ENCODE measurements around the gene LGALSL.

The LGALSL gene

DNA sequence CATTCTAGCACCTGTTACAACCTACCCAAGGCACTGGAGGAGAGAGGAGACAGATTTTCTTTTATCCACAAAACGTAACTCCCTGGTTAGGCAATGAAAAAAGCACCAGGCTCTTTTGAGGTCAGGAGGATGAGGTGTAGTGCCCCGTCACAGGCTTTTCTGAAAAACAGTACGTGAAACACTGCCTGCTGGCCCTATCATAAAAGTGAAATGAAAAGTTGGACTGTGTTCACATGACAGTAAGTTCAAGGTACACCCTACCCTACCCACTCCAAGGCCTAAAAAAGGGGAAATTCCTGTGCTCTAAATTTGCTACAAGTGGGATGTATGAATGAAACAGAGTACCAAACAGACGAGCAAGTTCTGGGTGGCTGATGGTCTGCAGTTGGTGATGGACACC, 17.6 kb downstream of the LGALSL start:
- no peak for DNase-seq (ENCODE audit: low read depth)

GRCh38 chr2:64472881-64473280, 18.9 kb downstream of the LGALSL start:
- DNase-seq (ENCODE audit: low read depth): no peak

- no peak for DNase-seq (ENCODE audit: low read depth)
Observed at GRCh38 chr2:64474121-64474571, 20.2 kb downstream of the LGALSL start.

DNA sequence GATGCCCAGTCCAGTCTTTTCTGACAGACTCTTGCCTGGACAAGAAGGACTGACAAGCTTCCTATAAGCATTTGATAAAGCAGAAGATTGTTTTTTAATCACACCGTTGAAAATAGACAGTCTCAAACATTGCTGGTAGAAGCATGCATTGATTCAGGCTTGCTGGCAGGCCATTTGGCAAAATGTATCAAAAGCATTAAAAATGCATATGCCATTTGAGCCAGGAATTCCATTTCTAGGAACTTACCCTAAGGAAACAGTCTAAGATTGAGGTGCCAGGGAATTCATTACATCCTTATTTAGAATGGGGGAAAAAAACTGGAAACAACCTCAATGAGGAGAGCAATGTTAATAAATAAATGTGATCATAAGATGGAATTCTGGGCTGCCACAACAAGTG, 20.7 kb downstream of the LGALSL start:
- no peak for DNase-seq (ENCODE audit: low read depth)

- DNase-seq (ENCODE audit: low read depth): no peak
Observed at GRCh38 chr2:64477037-64477436, 23.1 kb downstream of the LGALSL start.

DNA sequence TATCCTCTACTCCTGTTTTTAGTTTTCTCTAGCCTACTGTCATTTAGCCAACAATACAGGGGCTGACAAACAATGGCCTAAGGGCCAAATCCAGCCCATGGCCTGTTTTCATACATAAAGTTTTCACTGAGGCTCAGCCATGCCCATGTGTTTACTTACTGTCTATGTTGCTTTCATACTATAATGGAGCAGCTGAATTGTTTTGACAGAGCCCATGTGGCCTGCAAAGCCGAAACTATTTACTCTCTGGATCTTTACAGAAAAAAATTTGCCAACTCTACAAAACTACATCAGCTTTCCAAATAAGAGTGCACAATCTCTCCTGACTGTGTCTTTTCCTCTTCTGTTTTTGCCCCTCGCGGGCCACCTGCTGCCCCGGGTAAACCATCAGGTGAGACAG, 24.0 kb downstream of the LGALSL start:
- no peak for DNase-seq (ENCODE audit: low read depth)

DNA sequence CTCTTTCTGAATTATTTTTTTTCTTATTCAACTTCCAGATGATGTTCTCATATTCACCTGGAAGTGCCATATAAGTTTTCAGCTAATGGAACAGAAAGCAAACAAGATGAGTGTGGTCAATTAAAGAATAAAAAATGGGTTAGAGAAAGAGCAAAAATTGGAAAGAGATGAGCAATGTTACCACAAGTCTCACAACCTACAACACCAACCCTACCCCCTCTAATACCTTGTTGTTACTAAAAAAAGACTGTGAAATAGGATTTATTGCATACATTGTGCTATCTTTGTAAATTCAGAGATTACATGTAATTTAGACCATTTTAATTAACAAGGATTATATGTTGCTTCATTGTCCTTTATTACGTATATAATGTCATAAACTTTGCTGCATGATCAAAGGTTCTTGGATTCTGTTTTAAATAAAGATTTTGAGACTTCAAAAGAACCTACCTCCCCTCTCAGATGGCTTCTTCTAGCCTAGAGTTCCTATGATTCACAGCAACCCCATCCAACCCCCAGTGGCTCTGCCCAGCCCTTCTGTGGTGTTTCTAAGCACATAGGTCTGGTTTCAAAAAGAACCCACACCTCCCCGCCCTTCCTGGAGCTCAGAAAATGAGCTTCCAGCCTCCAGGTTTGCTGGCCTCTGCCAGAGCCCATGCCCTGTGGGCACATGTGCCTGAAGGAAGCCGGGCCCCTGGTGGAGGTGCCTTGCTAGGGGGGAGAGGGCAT, 24.7 kb downstream of the LGALSL start:
- no peak for DNase-seq (ENCODE audit: low read depth)

GRCh38 chr2:64479259-64480117, 25.5 kb downstream of the LGALSL start:
- no peak for DNase-seq (ENCODE audit: low read depth)

GRCh38 chr2:64481665-64482064, 27.7 kb downstream of the LGALSL start:
- no peak for DNase-seq (ENCODE audit: low read depth)

- DNase-seq (ENCODE audit: low read depth): no peak
Observed at GRCh38 chr2:64482243-64482642, 28.3 kb downstream of the LGALSL start.

GRCh38 chr2:64482765-64483504, 29.0 kb downstream of the LGALSL start:
- DNase-seq (ENCODE audit: low read depth): no peak

DNA sequence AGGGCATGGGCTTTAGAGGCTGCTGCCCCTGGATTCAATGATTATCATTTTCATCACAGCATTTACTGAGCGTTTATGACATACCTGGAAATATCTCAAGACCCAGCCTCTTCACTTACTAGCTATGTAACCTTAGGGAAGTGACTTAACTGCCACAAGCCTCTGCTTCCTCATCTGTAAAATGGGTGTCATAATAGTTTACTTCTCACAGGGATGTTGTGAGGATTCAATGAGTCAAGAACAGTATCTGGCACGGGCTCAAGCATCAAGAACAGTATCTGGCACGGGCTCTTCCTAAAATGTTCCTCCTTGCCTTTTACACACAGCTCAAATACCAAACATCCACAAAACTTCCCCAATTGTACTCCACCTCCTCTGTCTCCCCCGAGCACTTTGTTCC, 31.4 kb downstream of the LGALSL start:
- no peak for DNase-seq (ENCODE audit: low read depth)

DNA sequence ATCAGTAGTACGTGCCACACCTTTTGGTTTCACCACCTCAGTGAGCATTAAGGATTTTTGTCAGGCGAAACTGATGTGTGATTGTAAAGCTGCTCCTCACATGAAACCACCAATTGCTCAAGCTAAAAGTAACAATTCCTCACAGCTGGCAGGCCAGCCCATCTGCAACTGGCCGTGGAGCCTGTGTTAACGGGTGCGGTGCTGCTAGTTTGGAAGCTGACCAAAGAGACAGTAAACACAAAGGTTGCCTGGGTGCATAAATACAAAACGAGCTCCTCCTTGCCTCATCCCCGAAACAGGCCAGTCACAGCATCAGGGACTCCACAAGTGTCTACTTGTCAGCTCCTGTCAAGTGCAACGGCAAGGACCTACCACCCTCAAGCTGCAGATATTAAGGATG, 32.0 kb downstream of the LGALSL start:
- no peak for DNase-seq (ENCODE audit: low read depth)

DNA sequence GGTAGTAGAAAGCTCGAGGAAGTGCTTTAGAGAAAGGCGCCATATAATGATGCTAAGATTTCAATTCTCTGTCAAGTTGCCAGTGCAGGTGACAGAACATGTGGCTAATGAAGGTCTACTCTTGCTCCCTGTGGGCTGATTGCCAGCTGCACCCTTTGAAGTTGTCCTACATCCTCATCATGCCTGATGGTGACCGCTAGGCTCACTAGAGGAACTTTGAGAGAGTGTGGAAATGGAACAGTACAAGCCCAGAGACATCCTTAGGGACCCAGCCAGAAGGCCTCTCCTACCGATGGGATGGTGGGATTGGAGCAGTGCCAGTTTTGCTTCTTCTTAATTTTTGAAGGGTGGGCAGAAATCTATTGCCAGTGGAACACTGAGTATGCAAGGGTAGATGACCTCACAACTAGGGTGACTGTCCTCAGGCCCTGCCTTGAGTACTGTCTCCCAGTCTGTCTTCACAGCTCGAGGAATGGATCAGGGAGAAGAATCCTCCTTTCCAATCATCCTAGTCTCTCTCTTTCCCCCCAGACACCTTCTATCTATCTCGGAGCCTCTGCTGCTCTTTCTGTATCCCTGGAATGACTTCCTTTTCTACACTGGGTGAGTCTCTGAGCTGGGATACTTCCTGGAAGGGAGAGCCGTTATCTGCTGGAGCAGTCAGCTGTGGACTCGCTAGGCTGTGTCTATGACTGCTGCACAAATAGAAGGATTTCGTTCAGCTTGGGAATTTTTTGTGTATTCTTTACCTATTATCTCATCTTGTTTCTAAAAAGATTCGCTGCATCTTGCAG, 33.5 kb downstream of the LGALSL start:
- no peak for DNase-seq (ENCODE audit: low read depth)

DNA sequence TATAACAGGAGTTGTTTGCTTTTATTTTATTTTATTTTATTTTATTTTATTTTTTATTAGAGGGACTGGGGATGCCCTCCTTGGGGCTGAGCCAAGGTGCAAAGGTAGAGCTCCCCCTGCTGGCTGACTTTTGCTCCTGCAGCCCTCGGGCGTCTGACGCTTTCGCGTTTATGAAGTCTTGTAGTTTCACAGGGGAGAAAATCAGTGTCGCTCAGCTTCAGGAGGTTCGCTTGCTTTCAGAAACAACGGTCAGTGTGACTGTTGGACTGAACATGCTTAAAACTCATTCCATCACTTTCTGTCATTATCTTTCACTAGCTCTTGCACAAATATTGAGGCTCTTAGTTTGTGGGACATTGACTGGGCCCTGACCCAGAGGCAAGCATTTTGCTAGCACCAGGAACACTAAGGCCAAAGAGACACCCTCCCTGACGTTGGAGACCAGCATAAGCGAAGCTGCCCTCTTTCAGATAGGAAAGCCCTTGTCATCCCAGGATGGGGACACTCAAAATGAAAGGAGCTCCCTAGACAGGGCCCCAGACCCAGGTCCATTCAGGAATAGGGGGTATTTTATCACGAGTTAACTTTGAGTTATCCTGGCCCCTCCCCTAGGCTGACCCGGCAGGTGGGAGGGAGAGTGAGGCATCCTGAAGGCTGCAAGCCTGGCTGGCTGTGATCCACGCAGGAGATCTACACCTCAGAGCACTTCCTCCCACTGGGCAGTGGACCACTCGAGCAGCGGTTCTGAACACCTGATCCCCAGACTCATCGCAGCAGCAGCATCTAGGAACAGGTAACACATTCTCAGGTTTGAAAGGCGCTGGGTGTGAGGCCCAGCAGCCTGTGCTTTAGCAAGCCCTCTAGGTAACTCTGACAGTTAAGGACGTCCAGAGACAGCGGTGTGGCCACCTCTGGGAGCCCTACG, 34.4 kb downstream of the LGALSL start:
- no peak for DNase-seq (ENCODE audit: low read depth)

GRCh38 chr2:64489081-64489751, 35.3 kb downstream of the LGALSL start:
- no peak for DNase-seq (ENCODE audit: low read depth)

GRCh38 chr2:64491426-64491825, 37.5 kb downstream of the LGALSL start:
- DNase-seq (ENCODE audit: low read depth): no peak

DNA sequence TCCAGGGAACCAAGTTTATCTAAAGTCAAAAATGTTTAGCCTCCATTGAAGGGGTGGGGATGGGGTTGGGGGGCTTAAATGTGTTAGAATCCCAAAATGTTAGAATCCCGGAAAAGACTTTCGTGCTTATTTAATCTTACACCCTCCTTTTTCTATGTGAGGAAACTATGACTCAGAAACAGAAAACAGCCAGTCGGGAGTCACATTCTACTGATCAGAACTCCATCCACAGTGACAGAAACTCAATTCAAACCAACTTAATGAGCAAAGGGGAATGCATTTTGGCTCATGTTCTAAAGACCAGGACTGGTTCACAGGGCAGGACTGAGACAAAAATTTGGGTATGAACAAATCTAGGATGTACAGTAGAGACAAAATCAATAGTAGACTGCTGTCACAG, 38.3 kb downstream of the LGALSL start:
- DNase-seq (ENCODE audit: low read depth): no peak

DNA sequence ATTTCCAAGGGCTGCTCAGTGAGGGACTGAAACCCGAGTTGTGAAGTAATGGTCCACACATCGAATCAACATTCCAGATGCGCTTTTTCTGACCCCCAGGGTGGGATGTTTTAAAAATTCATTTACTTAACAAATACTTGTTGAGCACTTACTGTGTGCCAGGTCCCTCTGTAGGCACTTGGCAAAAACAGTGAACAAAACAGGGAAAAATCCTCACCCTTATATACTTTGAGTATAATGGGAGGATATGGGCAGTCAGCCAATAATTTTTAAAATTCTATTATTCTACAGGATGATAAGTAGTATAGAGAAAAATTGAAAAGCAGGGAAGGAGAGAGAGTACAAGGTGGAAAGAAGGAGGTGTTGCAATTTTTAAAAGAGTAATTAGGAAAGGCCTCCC, 38.9 kb downstream of the LGALSL start:
- DNase-seq (ENCODE audit: low read depth): no peak

DNA sequence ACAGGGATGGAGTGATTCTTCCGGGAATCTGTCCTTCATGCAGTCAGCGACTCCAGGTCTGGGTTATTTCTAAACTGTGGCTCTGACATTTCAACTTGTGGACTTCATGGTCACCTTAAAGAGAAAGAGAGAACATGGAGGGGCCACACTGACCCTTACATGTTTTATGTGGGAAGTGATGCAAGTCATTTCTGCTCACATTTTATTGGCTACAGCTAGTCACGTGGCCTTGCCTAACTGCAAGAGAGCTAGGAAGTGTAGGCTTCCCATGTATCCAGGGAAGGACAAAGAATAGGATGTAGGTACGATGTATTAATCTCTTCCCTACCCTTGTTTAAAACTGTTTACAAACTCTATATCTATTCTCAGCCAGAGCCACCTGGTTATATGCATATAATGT, 39.8 kb downstream of the LGALSL start:
- DNase-seq (ENCODE audit: low read depth): no peak
